HG03521 (cell line): Measurements from ENCODE around the gene UGT8.
"Not testable (repeated sequence)": the region's sequence is repeated elsewhere in the genome, so short reads cannot be mapped to it uniquely, and the experiment has no call there.

Experiments used
- ATAC-seq: cut with Tn5 transposase; IDR thresholded peaks from one replicate; pipeline ENCODE4 v1.9.1; 2021; ENCODE audit warnings: mild to moderate bottlenecking, moderate library complexity; ENCODE audit not compliant: unreplicated experiment

The UGT8 gene

DNA sequence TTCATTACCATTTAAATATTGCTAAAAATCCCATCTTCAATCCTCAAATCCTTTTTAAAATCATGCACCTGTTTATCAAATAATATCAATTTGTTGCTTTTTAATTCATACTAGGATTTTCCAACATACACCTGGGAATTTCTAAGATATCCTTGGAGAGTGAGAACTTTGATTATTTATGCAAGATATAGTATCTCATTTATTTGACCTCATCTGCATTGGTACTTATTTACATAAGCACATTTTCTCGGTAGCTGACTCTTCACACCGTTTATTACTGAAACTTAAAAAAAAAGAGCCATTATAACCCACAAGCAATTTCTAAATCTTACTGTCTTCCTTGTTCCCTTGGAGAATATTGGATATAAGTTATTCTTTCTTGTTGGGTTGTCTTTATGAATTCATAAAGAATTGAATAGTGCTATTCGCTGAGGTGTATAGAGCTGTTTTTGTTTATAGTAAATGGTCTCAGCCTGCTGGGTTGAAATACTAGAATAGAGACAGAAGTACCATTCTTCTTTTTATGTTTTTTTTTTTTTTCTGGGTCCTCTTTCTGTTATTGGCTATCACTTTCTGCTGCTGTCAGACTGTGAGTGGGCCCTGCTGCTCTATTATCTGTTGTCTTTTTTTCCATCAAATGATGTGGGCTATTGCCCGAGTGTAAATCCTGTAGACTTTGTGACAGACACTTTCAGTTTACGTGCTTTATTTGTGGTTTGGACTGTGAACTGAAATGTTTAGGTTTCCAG is 2.9 kb downstream of the UGT8 start:
- ATAC-seq, result peak; percentile 31

DNA sequence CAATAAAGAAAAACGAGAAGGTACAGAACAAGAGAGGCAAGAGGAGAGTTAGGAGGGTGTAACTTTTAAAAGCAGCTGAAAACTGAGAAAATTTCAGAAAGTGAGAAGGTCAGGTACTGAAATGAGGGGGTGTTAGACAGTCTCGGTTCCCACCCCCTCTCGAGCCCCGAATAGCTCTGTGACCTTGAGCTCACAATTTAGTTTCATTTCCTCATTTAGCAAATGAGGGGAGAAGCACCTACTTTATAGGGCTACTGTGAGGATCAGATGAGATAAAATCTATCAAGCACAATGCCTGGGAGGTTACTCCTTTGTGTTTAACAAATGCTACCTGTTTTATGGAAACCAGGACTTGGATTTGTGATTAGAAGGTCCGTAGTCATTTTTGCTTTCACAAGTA is 4.9 kb downstream of the UGT8 start:
- peak; percentile 90 for ATAC-seq

- ATAC-seq, result no peak
Measured at GRCh38 chr4:114606245-114606644, 7.6 kb downstream of the UGT8 start.

- ATAC-seq, result no peak
Measured at GRCh38 chr4:114607056-114607455, 8.4 kb downstream of the UGT8 start.

- no peak for ATAC-seq
Measured at GRCh38 chr4:114613560-114613959, 15.0 kb downstream of the UGT8 start.

DNA sequence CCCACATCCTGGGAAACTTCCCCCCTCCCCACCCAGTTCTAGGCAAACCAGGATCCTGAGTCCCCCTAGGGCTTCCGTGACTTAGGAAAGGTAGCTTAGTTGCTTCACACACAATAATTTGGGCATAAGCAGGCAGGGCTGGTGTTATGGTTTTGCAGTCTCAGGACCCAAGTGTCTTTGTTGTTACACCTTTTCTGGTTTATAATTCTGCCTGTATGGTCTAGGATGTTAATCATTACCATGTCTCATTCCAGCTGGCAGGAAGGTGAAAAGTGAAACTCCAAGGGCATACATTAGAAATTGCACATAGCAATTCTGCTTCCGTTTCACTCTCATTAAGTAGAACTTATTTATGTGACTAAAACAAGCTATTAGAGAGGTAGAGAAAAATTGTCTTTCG is 16.8 kb downstream of the UGT8 start:
- no peak for ATAC-seq

GRCh38 chr4:114616036-114616435 is 17.4 kb downstream of the UGT8 start:
- ATAC-seq, result not testable (repeated sequence)

DNA sequence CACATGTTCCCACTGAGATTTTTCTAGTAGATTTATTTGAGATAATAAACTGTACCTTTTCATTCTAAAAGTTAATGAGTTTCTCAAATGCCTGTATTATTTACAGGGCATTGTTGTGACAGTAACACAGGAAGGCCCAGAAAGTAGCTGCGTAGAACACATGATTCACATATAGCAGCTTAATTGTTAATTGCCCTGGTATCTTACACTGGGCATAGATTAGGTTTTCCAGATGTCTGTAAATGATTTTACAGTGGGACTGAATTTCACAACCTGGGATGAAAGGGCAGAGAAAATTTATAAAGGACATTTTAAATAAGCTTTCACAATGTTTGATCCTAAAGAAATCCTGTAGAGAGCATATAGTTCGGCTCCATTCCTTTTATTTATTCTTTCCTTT is 27.6 kb downstream of the UGT8 start:
- no peak for ATAC-seq

DNA sequence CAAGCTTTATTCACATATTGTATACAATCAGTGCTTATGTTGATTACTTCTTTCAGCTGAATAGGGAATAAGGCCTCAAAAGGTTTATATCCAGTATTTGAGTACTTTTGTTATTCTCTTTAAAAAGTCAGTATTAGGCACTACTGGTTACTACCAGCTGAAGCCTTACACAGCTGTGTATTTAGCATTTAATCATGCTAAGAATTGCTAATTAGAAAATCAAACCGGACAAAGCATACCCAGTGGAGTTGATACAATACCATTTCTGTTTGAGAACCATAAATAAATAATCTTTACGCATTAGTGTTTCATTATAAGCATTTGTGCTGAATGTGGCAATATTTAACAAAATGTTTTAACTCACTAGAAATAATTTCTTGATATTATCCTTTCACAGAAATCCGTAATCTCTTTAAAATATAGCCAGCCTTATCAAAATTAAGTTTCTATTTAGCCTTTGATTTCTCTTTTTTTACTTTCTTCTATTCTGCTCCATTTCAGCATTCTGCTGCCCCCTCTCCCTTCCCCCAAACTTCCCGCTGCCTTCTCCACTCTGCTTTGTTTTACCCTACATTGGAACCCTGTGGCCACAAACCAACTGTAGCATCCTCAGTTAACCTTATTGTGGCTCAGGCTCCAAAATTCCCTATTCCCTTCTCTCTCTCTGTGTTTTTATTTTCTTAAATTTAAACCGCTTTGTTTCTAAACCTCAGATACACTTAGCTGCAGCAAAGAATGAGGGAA is 37.8 kb downstream of the UGT8 start:
- no peak for ATAC-seq

GRCh38 chr4:114642173-114642780 is 43.7 kb downstream of the UGT8 start:
- ATAC-seq, result no peak

- no peak for ATAC-seq
Measured at GRCh38 chr4:114649908-114650307, 51.3 kb downstream of the UGT8 start.

GRCh38 chr4:114653675-114654074 is 55.1 kb downstream of the UGT8 start:
- ATAC-seq, result no peak

GRCh38 chr4:114654592-114654991 is 56.0 kb downstream of the UGT8 start:
- no peak for ATAC-seq

DNA sequence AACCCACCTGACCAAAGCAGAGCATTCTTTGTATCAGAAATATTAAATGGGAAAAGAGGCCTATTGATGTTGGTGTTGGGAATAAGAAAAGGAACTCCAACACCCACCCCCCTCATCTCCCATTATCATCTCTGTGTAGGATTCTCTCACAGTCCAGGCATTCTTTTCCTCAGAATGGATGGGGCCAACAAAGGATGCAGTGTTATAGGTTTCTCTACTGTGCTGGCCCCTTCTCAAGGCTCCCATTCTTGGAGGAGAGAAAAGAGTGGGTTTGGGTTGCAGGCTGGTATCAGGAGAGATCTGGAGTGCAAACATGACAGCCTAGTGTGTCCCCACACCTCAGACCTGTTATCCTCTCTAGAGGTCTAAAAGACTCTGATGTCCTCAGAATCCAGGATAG is 59.6 kb downstream of the UGT8 start:
- ATAC-seq, result no peak

GRCh38 chr4:114658776-114659175 is 60.2 kb downstream of the UGT8 start:
- no peak for ATAC-seq

GRCh38 chr4:114659386-114660008 is 60.9 kb downstream of the UGT8 start:
- peak; percentile 88 for ATAC-seq

DNA sequence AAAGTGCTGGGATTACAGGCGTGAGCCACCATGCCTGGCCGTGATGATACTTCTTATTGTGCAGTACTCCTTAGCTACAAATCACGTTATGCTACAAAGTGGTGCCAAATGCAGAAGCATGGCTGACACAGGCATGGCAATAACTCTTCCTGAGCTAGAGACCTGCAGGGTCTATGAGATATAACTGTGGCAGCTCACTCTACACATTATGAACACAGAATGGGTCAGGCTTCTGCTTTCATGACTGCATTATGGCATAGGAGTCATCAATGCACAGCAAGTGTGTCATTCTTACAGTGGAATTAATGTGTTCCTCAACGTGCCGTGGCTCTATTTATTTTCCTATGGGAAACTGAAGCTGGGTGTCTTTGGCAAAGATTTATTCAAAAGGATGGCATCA is 64.5 kb downstream of the UGT8 start:
- ATAC-seq, result no peak

DNA sequence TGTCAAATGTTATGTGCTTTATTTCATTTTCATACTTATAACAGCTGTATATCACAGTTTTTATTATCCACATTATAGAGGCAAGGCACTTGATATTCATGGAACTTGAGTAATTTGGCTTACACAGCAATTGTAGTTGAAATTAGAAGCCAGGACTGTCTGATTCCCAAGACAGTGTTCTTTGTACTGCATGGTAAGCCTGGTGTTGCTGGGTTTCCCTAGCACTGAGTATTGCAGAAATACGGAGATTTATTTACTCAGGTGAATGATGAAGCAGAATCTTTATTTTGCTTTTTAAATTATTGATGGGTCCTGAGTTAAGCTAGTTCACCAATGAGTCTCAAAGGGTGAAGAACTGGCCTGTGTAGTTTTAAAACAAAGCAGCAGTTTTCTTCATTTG is 70.0 kb downstream of the UGT8 start:
- ATAC-seq, result no peak

DNA sequence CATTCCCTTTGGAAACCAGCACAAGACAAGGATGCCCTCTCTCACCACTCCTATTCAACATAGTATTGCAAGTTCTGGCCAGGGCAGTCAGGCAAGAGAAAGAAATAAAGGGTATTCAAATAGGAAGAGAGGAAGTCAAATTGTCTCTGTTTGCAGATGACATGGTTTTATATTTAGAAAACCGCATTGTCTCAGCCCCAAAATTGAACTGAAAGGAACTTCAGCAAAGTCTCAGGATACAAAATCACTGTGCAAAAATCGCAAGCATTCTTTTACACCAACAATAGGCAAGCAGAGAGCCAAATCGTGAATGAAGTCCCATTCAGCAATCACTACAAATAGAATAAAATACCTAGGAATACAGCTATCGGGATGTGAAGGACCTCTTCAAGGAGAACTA is 72.1 kb downstream of the UGT8 start:
- ATAC-seq, result not testable (repeated sequence)

DNA sequence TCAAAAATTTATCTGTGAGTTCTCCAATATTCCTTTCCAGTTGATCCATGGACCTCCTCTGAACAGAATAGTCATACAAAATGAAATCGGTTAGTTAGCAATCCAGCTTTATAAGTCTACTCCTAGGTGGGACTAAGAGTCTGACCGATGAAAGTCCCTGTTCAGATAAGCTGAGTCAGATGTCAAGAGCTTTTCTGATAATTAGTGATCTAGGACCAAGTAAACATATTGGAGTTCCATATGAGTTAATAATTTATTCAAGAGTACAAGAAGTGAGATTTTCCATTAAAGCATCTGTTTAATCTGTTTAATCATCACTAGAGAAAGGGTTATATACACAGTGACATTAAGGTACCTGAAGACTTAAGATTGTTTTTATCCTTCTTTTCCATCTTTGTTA is 74.7 kb downstream of the UGT8 start:
- ATAC-seq, result no peak

DNA sequence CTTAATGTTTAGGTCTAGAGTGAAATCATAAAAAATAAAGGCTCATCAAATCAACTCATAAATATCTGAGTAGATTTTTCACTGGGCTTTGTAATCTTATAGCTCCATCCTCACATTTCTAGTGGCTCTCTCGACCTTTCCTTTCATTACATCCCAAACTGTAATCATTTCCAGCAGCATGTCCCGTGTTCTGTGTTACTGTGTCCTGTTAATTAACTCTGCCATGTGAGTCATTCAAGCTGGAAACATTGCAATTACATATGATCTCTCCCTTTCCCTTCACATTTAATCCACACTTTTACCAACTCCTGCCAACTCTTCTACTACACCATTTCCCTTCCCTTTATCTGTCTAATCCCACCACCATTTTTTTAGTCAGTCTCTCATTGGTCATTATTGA is 75.5 kb downstream of the UGT8 start:
- no peak for ATAC-seq
